MM.1S (cell line): ENCODE measurements around the gene MAZ.
"Not testable (repeated sequence)": the region's sequence is repeated elsewhere in the genome, so short reads cannot be mapped to it uniquely, and the experiment has no call there.

ENCODE experiments used
- EZH2 ChIP-seq: fragments of 300-600 bp; sonication (generic); optimal IDR thresholded peaks from 2 replicates; pipeline ENCODE3; 2017; ENCODE audit warnings: low read depth, mild to moderate bottlenecking, antibody characterized with exemption, low read length, mixed read lengths
- TF ChIP-seq, protein P1 (sequence below): fragments of 300-600 bp; sonication (generic); IDR thresholded peaks from 2 replicates; pipeline ENCODE4 v1.5.1; 2016; ENCODE audit warnings: antibody characterized with exemption, low read length, mixed read lengths

DNA sequence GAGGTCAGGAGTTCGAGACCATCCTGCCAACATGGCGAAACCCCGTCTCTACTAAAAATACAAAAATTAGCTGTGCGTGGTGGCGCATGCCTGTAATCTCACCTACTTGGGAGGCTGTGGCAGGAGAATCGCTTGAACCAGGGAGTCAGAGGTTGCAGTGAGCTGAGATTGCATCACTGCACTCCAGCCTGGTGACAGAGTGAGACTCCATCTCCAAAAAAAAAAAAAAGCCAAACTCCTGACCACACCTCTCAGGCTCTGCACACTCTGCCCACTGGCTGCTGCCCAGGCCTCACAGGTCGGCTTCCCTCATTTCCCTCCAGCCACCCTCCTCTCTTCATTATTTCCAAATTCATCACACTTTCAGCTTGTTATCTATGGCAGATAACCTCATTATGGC, 34.0 kb upstream of the MAZ start:
- TF ChIP-seq, protein P1, sequence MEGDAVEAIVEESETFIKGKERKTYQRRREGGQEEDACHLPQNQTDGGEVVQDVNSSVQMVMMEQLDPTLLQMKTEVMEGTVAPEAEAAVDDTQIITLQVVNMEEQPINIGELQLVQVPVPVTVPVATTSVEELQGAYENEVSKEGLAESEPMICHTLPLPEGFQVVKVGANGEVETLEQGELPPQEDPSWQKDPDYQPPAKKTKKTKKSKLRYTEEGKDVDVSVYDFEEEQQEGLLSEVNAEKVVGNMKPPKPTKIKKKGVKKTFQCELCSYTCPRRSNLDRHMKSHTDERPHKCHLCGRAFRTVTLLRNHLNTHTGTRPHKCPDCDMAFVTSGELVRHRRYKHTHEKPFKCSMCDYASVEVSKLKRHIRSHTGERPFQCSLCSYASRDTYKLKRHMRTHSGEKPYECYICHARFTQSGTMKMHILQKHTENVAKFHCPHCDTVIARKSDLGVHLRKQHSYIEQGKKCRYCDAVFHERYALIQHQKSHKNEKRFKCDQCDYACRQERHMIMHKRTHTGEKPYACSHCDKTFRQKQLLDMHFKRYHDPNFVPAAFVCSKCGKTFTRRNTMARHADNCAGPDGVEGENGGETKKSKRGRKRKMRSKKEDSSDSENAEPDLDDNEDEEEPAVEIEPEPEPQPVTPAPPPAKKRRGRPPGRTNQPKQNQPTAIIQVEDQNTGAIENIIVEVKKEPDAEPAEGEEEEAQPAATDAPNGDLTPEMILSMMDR, result not testable (repeated sequence)
- TF ChIP-seq EZH2, result not testable (repeated sequence)
